Breast epithelium (tissue), 3 donors: ENCODE data around the gene SLC25A44.

Source experiments
- POLR2A ChIP-seq: fragments of 450-650 bp; IDR thresholded peaks from one replicate; pipeline ENCODE4 v1.6.1; 2016; ENCODE audit warnings: antibody characterized with exemption, mild to moderate bottlenecking, moderate library complexity
- TF ChIP-seq, protein P1 (sequence below), 3 donors: fragments of 450-650 bp; IDR thresholded peaks; one replicate each; pipeline ENCODE4 v1.5.1; 2016 to 2017; ENCODE audit warnings: antibody characterized with exemption in 3 of 3, mild to moderate bottlenecking in 3 of 3, moderate library complexity in 3 of 3

DNA sequence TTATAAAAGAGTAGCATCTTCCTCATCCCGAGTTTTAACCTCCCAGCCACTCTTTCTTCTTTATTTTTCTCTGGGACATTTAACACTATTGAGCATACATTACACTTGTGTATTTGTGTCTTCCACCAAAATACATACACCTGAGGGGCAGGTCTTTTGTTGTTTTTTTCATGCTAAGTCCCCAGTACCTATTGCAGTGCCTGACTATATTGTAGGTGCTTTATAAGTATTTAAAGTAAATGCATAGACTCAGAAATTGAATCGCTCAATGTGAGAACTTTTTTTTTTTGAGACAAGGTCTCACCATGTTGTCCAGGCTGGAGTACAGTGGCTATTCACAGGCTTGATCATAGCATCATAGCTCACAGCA lies 48.3 kb upstream of the SLC25A44 start:
- TF ChIP-seq, protein P1, sequence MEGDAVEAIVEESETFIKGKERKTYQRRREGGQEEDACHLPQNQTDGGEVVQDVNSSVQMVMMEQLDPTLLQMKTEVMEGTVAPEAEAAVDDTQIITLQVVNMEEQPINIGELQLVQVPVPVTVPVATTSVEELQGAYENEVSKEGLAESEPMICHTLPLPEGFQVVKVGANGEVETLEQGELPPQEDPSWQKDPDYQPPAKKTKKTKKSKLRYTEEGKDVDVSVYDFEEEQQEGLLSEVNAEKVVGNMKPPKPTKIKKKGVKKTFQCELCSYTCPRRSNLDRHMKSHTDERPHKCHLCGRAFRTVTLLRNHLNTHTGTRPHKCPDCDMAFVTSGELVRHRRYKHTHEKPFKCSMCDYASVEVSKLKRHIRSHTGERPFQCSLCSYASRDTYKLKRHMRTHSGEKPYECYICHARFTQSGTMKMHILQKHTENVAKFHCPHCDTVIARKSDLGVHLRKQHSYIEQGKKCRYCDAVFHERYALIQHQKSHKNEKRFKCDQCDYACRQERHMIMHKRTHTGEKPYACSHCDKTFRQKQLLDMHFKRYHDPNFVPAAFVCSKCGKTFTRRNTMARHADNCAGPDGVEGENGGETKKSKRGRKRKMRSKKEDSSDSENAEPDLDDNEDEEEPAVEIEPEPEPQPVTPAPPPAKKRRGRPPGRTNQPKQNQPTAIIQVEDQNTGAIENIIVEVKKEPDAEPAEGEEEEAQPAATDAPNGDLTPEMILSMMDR (IDR thresholded peaks at IDR 0.05), result no peak
- no peak for TF ChIP-seq POLR2A
